HEK293 (cell line): ENCODE data around the gene OR5B21.

Source experiments
- CTCF ChIP-seq: fragments of 450-650 bp; formaldehyde crosslinking; IDR thresholded peaks from 2 replicates; pipeline ENCODE4 v1.5.1; 2016; ENCODE audit warnings: missing biosample characterization, missing genetic modification characterization
- KLF9 ChIP-seq: fragments of 450-650 bp; formaldehyde crosslinking; IDR thresholded peaks from 2 replicates; pipeline ENCODE4 v1.5.1; 2016; ENCODE audit warnings: missing biosample characterization, missing genetic modification characterization, low read depth
- REST ChIP-seq: fragments of 450-650 bp; formaldehyde crosslinking; IDR thresholded peaks from 2 replicates; pipeline ENCODE4 v1.5.1; 2016; ENCODE audit warnings: missing biosample characterization, missing genetic modification characterization
- SCRT1 ChIP-seq: fragments of 450-650 bp; formaldehyde crosslinking; IDR thresholded peaks from 2 replicates; pipeline ENCODE4 v1.5.1; 2016; ENCODE audit warnings: missing biosample characterization, missing genetic modification characterization, borderline replicate concordance
- ZBTB44 ChIP-seq: fragments of 450-650 bp; IDR thresholded peaks from 2 replicates; pipeline ENCODE4 v1.5.1; 2018; ENCODE audit warnings: missing biosample characterization, mild to moderate bottlenecking, missing genetic modification characterization
- ZNF10 ChIP-seq: fragments of 450-650 bp; formaldehyde crosslinking; IDR thresholded peaks from 2 replicates; pipeline ENCODE4 v1.5.1; 2017; ENCODE audit warnings: missing biosample characterization, missing genetic modification characterization
- ZNF16 ChIP-seq: fragments of 450-650 bp; formaldehyde crosslinking; IDR thresholded peaks from 2 replicates; pipeline ENCODE4 v1.5.1; 2016; ENCODE audit warnings: low read depth, missing biosample characterization, missing genetic modification characterization
- ZNF2 ChIP-seq: fragments of 450-650 bp; formaldehyde crosslinking; IDR thresholded peaks from 2 replicates; pipeline ENCODE4 v1.5.1; 2016; ENCODE audit warnings: missing biosample characterization, missing genetic modification characterization
- ZNF707 ChIP-seq: fragments of 450-650 bp; formaldehyde crosslinking; IDR thresholded peaks from 2 replicates; pipeline ENCODE4 v1.5.1; 2016; ENCODE audit warnings: missing biosample characterization, missing genetic modification characterization

- TF ChIP-seq ZNF10 (tag by site-specific recombination): no peak
- TF ChIP-seq ZNF707 (tag by site-specific recombination): no peak
- TF ChIP-seq CTCF (tag by site-specific recombination): no peak
- no peak for TF ChIP-seq KLF9 (tag by site-specific recombination)
- TF ChIP-seq ZNF16 (tag by site-specific recombination): no peak
- no peak for TF ChIP-seq ZNF2 (tag by site-specific recombination)
- TF ChIP-seq REST: no peak
- no peak for TF ChIP-seq ZBTB44 (tag by site-specific recombination)
- no peak for TF ChIP-seq SCRT1 (tag by site-specific recombination)
Observed at GRCh38 chr11:58503361-58503856, 4.5 kb downstream of the OR5B21 start.
